WTC11 (cell line): Measurements from ENCODE around the gene LTBP4. TPM values are rescaled to one million over a fixed set of nuclear protein-coding genes. Genes with fewer than 3 reads are reported as not detected.
A peak's percentile ranks its signal among the peaks of the same experiment; 100 is the strongest.

Experiments
- ATAC-seq: fragments of 200-7000 bp; cut with Tn5 transposase; 2 replicates; pipeline ENCODE4 v1.10.0; 2021; ENCODE audit warnings: mild to moderate bottlenecking, moderate library complexity
- CTCF ChIA-PET: fragments of 300-600 bp; sonication (Branson Sonifier 250); formaldehyde crosslinking; loops from one replicate; lab custom pipeline; 2021; ENCODE audit warnings: antibody characterized with exemption; lab: Charles Lee
- POLR2A ChIA-PET: fragments of 350-600 bp; sonication (Branson Sonifier 250); formaldehyde crosslinking; loops from one replicate; lab custom pipeline; 2021; ENCODE audit warnings: antibody characterized with exemption; lab: Charles Lee
- DNase-seq: peaks from one replicate; pipeline ENCODE4 v3.0.0; 2021; ENCODE audit warnings: low spot score
- H3K27ac Mint-ChIP-seq: 2 replicates; pipeline ENCODE4 v1.8.0; 2021; ENCODE audit warnings: mixed read lengths
- H3K27me3 Mint-ChIP-seq: 2 replicates; pipeline ENCODE4 v1.8.0; 2021; ENCODE audit warnings: low read depth, mild to moderate bottlenecking, moderate library complexity, mixed read lengths
- H3K36me3 Mint-ChIP-seq: 2 replicates; pipeline ENCODE4 v1.8.0; 2021; ENCODE audit warnings: mixed read lengths
- H3K4me1 Mint-ChIP-seq: 2 replicates; pipeline ENCODE4 v1.8.0; 2022; ENCODE audit warnings: mixed read lengths
- H3K4me3 Mint-ChIP-seq: 2 replicates; pipeline ENCODE4 v1.8.0; 2021; ENCODE audit warnings: mild to moderate bottlenecking, moderate library complexity, mixed read lengths
- H3K9me3 Mint-ChIP-seq: 2 replicates; pipeline ENCODE4 v1.8.0; 2021; ENCODE audit warnings: mixed read lengths
- ATF1 ChIP-seq: sonication (generic); formaldehyde crosslinking; IDR thresholded peaks from 2 replicates; pipeline ENCODE4 v1.8.1; 2023; ENCODE audit warnings: mild to moderate bottlenecking, moderate library complexity, missing genetic modification reagents
- ATF3 ChIP-seq: sonication (generic); formaldehyde crosslinking; conservative IDR thresholded peaks from 2 replicates; pipeline ENCODE4 v1.8.1; 2022; ENCODE audit warnings: mild to moderate bottlenecking, missing genetic modification reagents
- CDX4 ChIP-seq: fragments of 250-450 bp; sonication (Bioruptor Pico); IDR thresholded peaks from 2 replicates; pipeline ENCODE4 v1.9.0; 2021; ENCODE audit warnings: moderate library complexity, mild to moderate bottlenecking, inconsistent platforms, borderline replicate concordance
- CREM ChIP-seq: sonication (generic); formaldehyde crosslinking; IDR thresholded peaks from 2 replicates; pipeline ENCODE4 v1.8.1; 2022; ENCODE audit warnings: mild to moderate bottlenecking, missing genetic modification reagents, moderate library complexity
- E2F1 ChIP-seq: sonication (generic); formaldehyde crosslinking; IDR thresholded peaks from 2 replicates; pipeline ENCODE4 v1.8.0; 2022; ENCODE audit warnings: mild to moderate bottlenecking, missing genetic modification reagents
- EMX1 ChIP-seq: fragments of 250-450 bp; sonication (Bioruptor Pico); IDR thresholded peaks from 2 replicates; pipeline ENCODE4 v1.8.0; 2021; ENCODE audit warnings: mild to moderate bottlenecking
- FOXK1 ChIP-seq: sonication (generic); formaldehyde crosslinking; IDR thresholded peaks from 2 replicates; pipeline ENCODE4 v1.8.0; 2022; ENCODE audit warnings: mild to moderate bottlenecking, moderate library complexity, missing genetic modification reagents
- GABPB1 ChIP-seq: sonication (generic); formaldehyde crosslinking; IDR thresholded peaks from 2 replicates; pipeline ENCODE4 v1.8.1; 2023; ENCODE audit warnings: mild to moderate bottlenecking, missing genetic modification reagents
- HMGXB4 ChIP-seq: sonication (generic); formaldehyde crosslinking; IDR thresholded peaks from 2 replicates; pipeline ENCODE4 v1.8.1; 2023; ENCODE audit warnings: mild to moderate bottlenecking, moderate library complexity, missing genetic modification reagents
- IRF1 ChIP-seq: sonication (generic); formaldehyde crosslinking; IDR thresholded peaks from 2 replicates; pipeline ENCODE4 v1.8.0; 2023; ENCODE audit warnings: missing genetic modification reagents
- MXD4 ChIP-seq: fragments of 250-450 bp; sonication (Bioruptor Pico); IDR thresholded peaks from 2 replicates; pipeline ENCODE4 v1.8.0; 2021; ENCODE audit warnings: mild to moderate bottlenecking, moderate library complexity, borderline replicate concordance
- NFYB ChIP-seq: sonication (generic); formaldehyde crosslinking; conservative IDR thresholded peaks from 2 replicates; pipeline ENCODE4 v1.8.0; 2022; ENCODE audit warnings: low read depth, missing genetic modification reagents
- NR1H2 ChIP-seq: sonication (generic); formaldehyde crosslinking; IDR thresholded peaks from 2 replicates; pipeline ENCODE4 v1.9.0; 2021; ENCODE audit warnings: mild to moderate bottlenecking, moderate library complexity, missing genetic modification reagents
- NR2C2 ChIP-seq: sonication (generic); formaldehyde crosslinking; IDR thresholded peaks from 2 replicates; pipeline ENCODE4 v1.8.0; 2022; ENCODE audit warnings: mild to moderate bottlenecking, missing genetic modification reagents
- NR3C1 ChIP-seq: sonication (generic); formaldehyde crosslinking; conservative IDR thresholded peaks from 2 replicates; pipeline ENCODE4 v1.8.1; 2023; ENCODE audit warnings: low read depth, mild to moderate bottlenecking, missing genetic modification reagents
- SP1 ChIP-seq: sonication (generic); formaldehyde crosslinking; conservative IDR thresholded peaks from 2 replicates; pipeline ENCODE4 v1.8.1; 2022; ENCODE audit warnings: missing genetic modification reagents
- TCF7 ChIP-seq: sonication (generic); formaldehyde crosslinking; IDR thresholded peaks from 2 replicates; pipeline ENCODE4 v1.8.0; 2022; ENCODE audit warnings: mild to moderate bottlenecking, low read depth, missing genetic modification reagents, moderate library complexity
- TEAD1 ChIP-seq: sonication (generic); formaldehyde crosslinking; IDR thresholded peaks from 2 replicates; pipeline ENCODE4 v1.8.0; 2022; ENCODE audit warnings: mild to moderate bottlenecking, missing genetic modification reagents
- TEAD4 ChIP-seq: sonication (generic); formaldehyde crosslinking; IDR thresholded peaks from 2 replicates; pipeline ENCODE4 v1.8.0; 2022; ENCODE audit warnings: mild to moderate bottlenecking, missing genetic modification reagents
- ZBTB43 ChIP-seq: sonication (generic); formaldehyde crosslinking; IDR thresholded peaks from 2 replicates; pipeline ENCODE4 v1.8.1; 2023; ENCODE audit warnings: mild to moderate bottlenecking, missing genetic modification reagents
- ZNF425 ChIP-seq: fragments of 250-450 bp; sonication (Bioruptor Pico); conservative IDR thresholded peaks from 2 replicates; pipeline ENCODE4 v1.9.0; 2021; ENCODE audit warnings: mild to moderate bottlenecking
- ZNF671 ChIP-seq: fragments of 250-450 bp; sonication (Bioruptor Pico); IDR thresholded peaks from 2 replicates; pipeline ENCODE4 v1.8.0; 2021; ENCODE audit warnings: mild to moderate bottlenecking
- ZSCAN18 ChIP-seq: fragments of 250-450 bp; sonication (Bioruptor Pico); IDR thresholded peaks from 2 replicates; pipeline ENCODE4 v2.1.2; 2022; ENCODE audit warnings: mild to moderate bottlenecking, moderate library complexity
- total RNA-seq: library from RNA; stranded (reverse); gene quantifications from 3 replicates; pipeline ENCODE4 v1.2.3, GENCODE V29; 2021

The LTBP4 gene
- total RNA-seq, 1 experiment from 2014 or later = 125 TPM

- POLR2A ChIA-PET = no interaction called here
- CTCF ChIA-PET = interaction anchor here (0.9 to 3.9 kb wide), 12 partner anchors 8 to 184 kb away, joined by 3 to 50 read pairs (median 6); partner anchors contain the start of gene LTBP4
- Mint-ChIP-seq H3K27ac (no peak overlapping the region), H3K4me1 (peaks cover 19% of the 10 kb centered on the region), H3K9me3 (no peaks in the 10 kb centered on the region), H3K27me3 (no peaks in the 10 kb centered on the region; the same call in 1 of the 2 replicates), H3K4me3 (peak overlapping the region; percentile 24; the same call in 1 of the 2 replicates), H3K36me3 (peaks cover 42% of the 10 kb centered on the region)
- no peak for TF ChIP-seq SP1 (CRISPR knock-in tag)
- TF ChIP-seq NFYB (CRISPR knock-in tag) = no peak
- TF ChIP-seq FOXK1 (CRISPR knock-in tag) = no peak
- no peak for TF ChIP-seq NR1H2 (CRISPR knock-in tag)
- TF ChIP-seq TCF7 (CRISPR knock-in tag) = no peak
- TF ChIP-seq NR3C1 (CRISPR knock-in tag) = no peak
- no peak for TF ChIP-seq ZSCAN18 (CRISPR knock-in tag)
- no peak for TF ChIP-seq EMX1 (CRISPR knock-in tag)
- no peak for TF ChIP-seq CREM (CRISPR knock-in tag)
- no peak for TF ChIP-seq TEAD1
- TF ChIP-seq TEAD4 (CRISPR knock-in tag) = no peak
- no peak for TF ChIP-seq ATF3 (CRISPR knock-in tag)
- TF ChIP-seq ZNF425 (CRISPR knock-in tag) = no peak
- no peak for TF ChIP-seq IRF1 (CRISPR knock-in tag)
- TF ChIP-seq NR2C2 (CRISPR knock-in tag) = no peak
- no peak for TF ChIP-seq CDX4 (CRISPR knock-in tag)
- TF ChIP-seq ZNF671 (CRISPR knock-in tag) = no peak
- ATAC-seq (no peak), DNase-seq (no peak)
These were observed 21.6 kb downstream of the LTBP4 start for GRCh38 chr19:40622773-40623075.

- peak overlapping the region; percentile 55 for H3K4me3 Mint-ChIP-seq
- ATAC-seq = peak; percentile 92
- peak; percentile 98 for DNase-seq
- H3K27ac Mint-ChIP-seq = peak overlapping the region; percentile 93
- ChIA-PET CTCF (interaction anchor here (0.6 to 3.9 kb wide), 20 partner anchors 9 to 197 kb away, joined by 3 to 50 read pairs (median 3); partner anchors contain the start of genes BLVRB, LTBP4 and SERTAD1), POLR2A (interaction anchor here (0.6 to 1.6 kb wide), 3 partner anchors 11 to 136 kb away, joined by 3 to 8 read pairs (median 5); no protein-coding TSS in a partner anchor)
- H3K36me3 Mint-ChIP-seq = peaks cover 43% of the 10 kb centered on the region
- peaks cover 19% of the 10 kb centered on the region for H3K4me1 Mint-ChIP-seq
- no peaks in the 10 kb centered on the region for H3K9me3 Mint-ChIP-seq
- H3K27me3 Mint-ChIP-seq = no peaks in the 10 kb centered on the region; the same call in 1 of the 2 replicates
- TF ChIP-seq ATF1 (CRISPR knock-in tag) (no peak), NR1H2 (CRISPR knock-in tag) (no peak), HMGXB4 (CRISPR knock-in tag) (no peak), TEAD1 (peak; percentile 68; the same call in 1 of the 2 replicates), E2F1 (no peak), ZNF671 (CRISPR knock-in tag) (no peak), SP1 (CRISPR knock-in tag) (peak; percentile 78), ZBTB43 (CRISPR knock-in tag) (peak; percentile 77; the same call in 1 of the 2 replicates), GABPB1 (CRISPR knock-in tag) (no peak), MXD4 (CRISPR knock-in tag) (no peak), TEAD4 (CRISPR knock-in tag) (0 out of 2 replicates have a peak, but pooled peaks have one; percentile 59)
These were observed 22.5 kb downstream of the LTBP4 start for GRCh38 chr19:40623403-40624251.
